Spleen (tissue), 11 donors: Measurements from ENCODE around the gene CKAP2L. TPM values are rescaled to one million over a fixed set of nuclear protein-coding genes. Genes with fewer than 3 reads are reported as not detected.

Source experiments
- DNase-seq: peaks from one replicate; pipeline ENCODE4 v3.0.0-alpha.2; 2020
- H3K27ac ChIP-seq, 8 donors: fragments of 200-600 bp; sonication (generic) in 7 of 8; 1 replicate in 4 of 8; 2 replicates in 4 of 8; pipeline versions ENCODE4 v1.5.0 to v1.8.0; 2016 to 2021; ENCODE audit warnings: inconsistent platforms in 4 of 8, mild to moderate bottlenecking in 4 of 8, moderate library complexity in 1 of 8
- H3K27me3 ChIP-seq, 7 donors: fragments of 200-600 bp; sonication (generic) in 6 of 7; replicated peaks in 1 of 7; 1 replicate in 4 of 7; 2 replicates in 3 of 7; pipeline versions ENCODE4 v1.5.0 to v1.8.0; 2016 to 2021; ENCODE audit warnings: inconsistent platforms in 3 of 7, mild to moderate bottlenecking in 1 of 7
- H3K36me3 ChIP-seq, 6 donors: fragments of 200-600 bp; sonication (generic) in 5 of 6; 1 replicate in 4 of 6; 2 replicates in 2 of 6; pipeline versions ENCODE4 v1.5.0 to v1.8.0; 2016 to 2021; ENCODE audit warnings: inconsistent platforms in 2 of 6
- H3K4me1 ChIP-seq, 6 donors: fragments of 200-600 bp; sonication (generic) in 5 of 6; 1 replicate in 3 of 6; 2 replicates in 3 of 6; pipeline versions ENCODE4 v1.5.0 to v1.8.0; 2016 to 2021; ENCODE audit warnings: inconsistent platforms in 3 of 6
- H3K4me3 ChIP-seq, 8 donors: fragments of 200-600 bp; sonication (generic) in 7 of 8; 1 replicate in 4 of 8; 2 replicates in 4 of 8; pipeline versions ENCODE4 v1.5.0 to v1.8.0; 2016 to 2021; ENCODE audit warnings: inconsistent platforms in 4 of 8, mild to moderate bottlenecking in 4 of 8, moderate library complexity in 2 of 8
- H3K9me3 ChIP-seq, 8 donors: fragments of 200-600 bp; sonication (generic) in 7 of 8; 1 replicate in 4 of 8; 2 replicates in 4 of 8; pipeline versions ENCODE4 v1.5.0 to v1.8.0; 2016 to 2021; ENCODE audit warnings: inconsistent platforms in 4 of 8
- POLR2A ChIP-seq, 3 donors: fragments of 450-650 bp; IDR thresholded peaks; one replicate each; pipeline ENCODE4 v1.5.1; 2017; ENCODE audit warnings: antibody characterized with exemption in 3 of 3, mild to moderate bottlenecking in 1 of 3
- POLR2AphosphoS5 ChIP-seq, 3 donors: sonication (generic); formaldehyde crosslinking; IDR thresholded peaks; one replicate each; pipeline ENCODE4 v1.5.1; 2017; ENCODE audit warnings: antibody characterized with exemption in 3 of 3
- WGBS, 5 donors: extraction: QIAGEN DNeasy Blood & Tissue Kit in 3 of 5; methylation state at CpG; one replicate each; pipeline versions ENCODE4 v1.1.5 to v1.1.7; 2013 to 2018; 5-methylcytosine and 5-hydroxymethylcytosine counted together
- intact Hi-C: fragments of 100-400 bp; cut with DNase I; formaldehyde crosslinking; loops from one replicate; pipeline ENCODE4 v1.15.0; 2023; ENCODE audit warnings: low total_unique reads
- polyA plus RNA-seq, 3 donors: library from polyadenylated mRNA; stranded (reverse); fragments of 200-250 nt; gene quantifications; one replicate each; pipeline ENCODE4 v1.2.1, GENCODE V29; 2013
- total RNA-seq, 7 donors: library from RNA; depleted of rRNA in 3 of 7; stranded (reverse); fragments of >200 nt in 3 of 7; fragmentation: NEBNext Ultra II Directional in 4 of 7; extraction: Animal tissue kit (Norgen Biotek cat#: 25700) in 4 of 7; gene quantifications; one replicate each; pipeline versions ENCODE4 v1.1.0 to v1.2.1, GENCODE V29; 2016 to 2021
- TF ChIP-seq, protein P1 (sequence below), 11 experiments: fragments of 200-600 bp in 7 of 11; fragments of 450-650 bp in 4 of 11; sonication (generic) in 4 of 11; IDR thresholded peaks in 8 of 11; conservative IDR thresholded peaks in 3 of 11; 1 replicate in 7 of 11; 2 replicates in 4 of 11; pipeline versions ENCODE4 v1.4.0 to v1.8.0; 2016 to 2021; ENCODE audit warnings: antibody characterized with exemption in 11 of 11, inconsistent platforms in 4 of 11, mild to moderate bottlenecking in 1 of 11
- donor health status: healthy with polysubstance abuse.
- donor health status: DM: no; HTN: no; CAD: no; lungs with moderate emphysema.
- donor health status: DM: no; HTN: no; CAD: no.
- donor health status: Bipolar disorder and iron deficiency.
- donor health status: healthy.
- donor health status: DM: no; HTN: no; CAD: no.
- donor health status: DM: yes; HTN: yes; CAD: no.

Gene CKAP2L
- total and polyA plus RNA-seq, 10 donors: 0.20 to 3.5 (median 1.5) TPM

DNA sequence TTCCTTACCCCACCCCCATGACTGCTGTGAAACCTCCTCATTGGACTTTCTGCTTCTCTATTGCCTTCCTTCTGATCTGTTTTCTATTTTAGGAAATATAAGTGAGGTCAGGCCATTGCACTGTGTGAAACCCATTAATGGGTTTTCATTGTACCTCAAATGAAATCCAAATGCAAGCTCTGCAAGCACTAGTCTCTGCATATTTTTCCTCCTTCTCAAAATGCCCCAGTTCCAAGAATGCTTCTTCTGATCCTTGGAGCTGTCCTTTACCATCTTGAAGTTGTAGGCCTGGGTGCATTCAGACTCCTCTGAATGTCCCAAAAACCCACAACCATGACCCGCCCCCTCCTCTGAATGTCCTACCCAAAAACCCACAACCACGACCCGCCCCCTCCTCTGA is 11.7 kb upstream of the CKAP2L start:
- Histone ChIP-seq H3K36me3 (no peaks in the 10 kb centered on the region), H3K27me3 (no peaks in the 10 kb centered on the region), H3K4me1 (peaks cover 0 to 11% (median 0%) of the 10 kb centered on the region in 6 donors), H3K9me3 (no peaks in the 10 kb centered on the region), H3K4me3 (no peak overlapping the region), H3K27ac (no peak overlapping the region)
- intact Hi-C loops: no loop called here
- WGBS, 5 donors: 26 to 45% (median 35%) methylated on average over 2 to 3 of the region's 3 CpGs
- DNase-seq: no peak
- no peak for TF ChIP-seq POLR2A (IDR thresholded peaks at IDR 0.05)
- TF ChIP-seq POLR2AphosphoS5 (IDR thresholded peaks at IDR 0.05): no peak
- TF ChIP-seq, protein P1, sequence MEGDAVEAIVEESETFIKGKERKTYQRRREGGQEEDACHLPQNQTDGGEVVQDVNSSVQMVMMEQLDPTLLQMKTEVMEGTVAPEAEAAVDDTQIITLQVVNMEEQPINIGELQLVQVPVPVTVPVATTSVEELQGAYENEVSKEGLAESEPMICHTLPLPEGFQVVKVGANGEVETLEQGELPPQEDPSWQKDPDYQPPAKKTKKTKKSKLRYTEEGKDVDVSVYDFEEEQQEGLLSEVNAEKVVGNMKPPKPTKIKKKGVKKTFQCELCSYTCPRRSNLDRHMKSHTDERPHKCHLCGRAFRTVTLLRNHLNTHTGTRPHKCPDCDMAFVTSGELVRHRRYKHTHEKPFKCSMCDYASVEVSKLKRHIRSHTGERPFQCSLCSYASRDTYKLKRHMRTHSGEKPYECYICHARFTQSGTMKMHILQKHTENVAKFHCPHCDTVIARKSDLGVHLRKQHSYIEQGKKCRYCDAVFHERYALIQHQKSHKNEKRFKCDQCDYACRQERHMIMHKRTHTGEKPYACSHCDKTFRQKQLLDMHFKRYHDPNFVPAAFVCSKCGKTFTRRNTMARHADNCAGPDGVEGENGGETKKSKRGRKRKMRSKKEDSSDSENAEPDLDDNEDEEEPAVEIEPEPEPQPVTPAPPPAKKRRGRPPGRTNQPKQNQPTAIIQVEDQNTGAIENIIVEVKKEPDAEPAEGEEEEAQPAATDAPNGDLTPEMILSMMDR (IDR thresholded peaks at IDR 0.05 in 8 of 11, conservative IDR thresholded peaks at IDR 0.05 in 3 of 11): no peak

DNA sequence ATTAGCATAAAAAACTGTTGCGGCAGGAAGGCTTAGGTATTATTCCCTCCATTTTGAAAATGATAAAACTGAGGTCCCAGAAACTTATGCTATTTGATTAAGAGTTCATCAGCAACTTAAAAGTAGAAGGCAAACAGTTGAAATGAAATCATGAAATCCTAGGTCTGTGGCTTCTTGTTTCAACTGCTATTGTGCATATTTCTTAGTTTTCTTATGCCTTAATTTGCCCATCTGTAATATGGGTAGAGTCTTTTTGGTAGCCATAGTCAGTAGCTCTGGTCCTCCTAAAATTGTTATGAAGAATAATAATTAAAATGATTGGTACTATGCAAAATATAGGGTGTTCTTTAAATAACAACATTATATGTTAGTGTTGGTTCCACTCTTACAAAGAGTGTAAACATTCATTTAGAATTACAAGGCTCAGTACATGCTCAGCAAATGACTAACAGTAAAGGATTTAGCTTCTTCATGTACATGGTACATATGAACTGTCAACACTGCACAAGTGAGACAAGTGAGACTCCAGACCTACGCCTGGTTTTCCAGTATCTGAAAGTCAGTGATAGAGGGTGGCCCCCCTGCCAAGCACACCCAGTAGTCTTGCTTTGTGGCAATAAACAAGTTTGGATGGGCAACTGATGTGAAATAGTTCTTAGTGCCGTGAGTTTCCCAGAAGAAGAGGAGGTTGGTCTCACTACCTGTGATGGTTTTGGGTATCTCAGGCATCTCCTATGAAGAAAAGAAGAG is 10.3 kb upstream of the CKAP2L start:
- intact Hi-C loops: no loop called here
- H3K9me3 ChIP-seq: no peaks in the 10 kb centered on the region
- DNase-seq: no peak
- H3K36me3 ChIP-seq: no peaks in the 10 kb centered on the region
- H3K27ac ChIP-seq: no peak overlapping the region
- peaks cover 0 to 9% (median 0%) of the 10 kb centered on the region in 6 donors for H3K4me1 ChIP-seq
- H3K27me3 ChIP-seq: no peaks in the 10 kb centered on the region
- no peak for TF ChIP-seq POLR2AphosphoS5 (IDR thresholded peaks at IDR 0.05)
- TF ChIP-seq, protein P1 (IDR thresholded peaks at IDR 0.05 in 8 of 11, conservative IDR thresholded peaks at IDR 0.05 in 3 of 11): no peak
- no peak for TF ChIP-seq POLR2A (IDR thresholded peaks at IDR 0.05)
- H3K4me3 ChIP-seq: no peak overlapping the region
- 92 to 99% (median 97%) methylated on average over 3 of the region's 3 CpGs for WGBS, 5 donors

DNA sequence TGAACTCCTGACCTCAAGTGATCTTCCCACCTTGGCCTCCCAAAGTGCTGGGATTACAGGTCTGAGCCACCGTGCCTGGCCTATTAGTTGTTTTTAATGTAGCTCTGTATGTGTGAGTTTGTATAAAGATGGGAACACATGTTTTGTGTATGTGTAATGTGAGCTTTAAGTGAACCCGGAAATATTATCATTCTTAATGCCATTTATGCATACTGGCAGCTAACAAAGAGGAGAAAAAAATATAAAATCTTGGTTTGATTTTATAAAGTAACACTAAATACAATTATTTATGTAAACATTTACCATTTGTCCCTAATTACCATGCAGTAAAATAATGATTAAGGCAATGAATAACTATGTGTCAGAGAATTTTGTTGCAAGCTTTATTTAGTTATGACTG is 9.1 kb upstream of the CKAP2L start:
- Histone ChIP-seq H3K36me3 (no peaks in the 10 kb centered on the region), H3K9me3 (no peaks in the 10 kb centered on the region), H3K27me3 (no peaks in the 10 kb centered on the region), H3K4me1 (peaks cover 0 to 13% (median under 1%) of the 10 kb centered on the region in 6 donors), H3K27ac (no peak overlapping the region), H3K4me3 (no peak overlapping the region)
- 79 to 92% (median 89%) methylated on average over 2 of the region's 2 CpGs for WGBS, 5 donors
- no peak for DNase-seq
- intact Hi-C loops: no loop called here
- TF ChIP-seq, protein P1 (IDR thresholded peaks at IDR 0.05 in 8 of 11, conservative IDR thresholded peaks at IDR 0.05 in 3 of 11): no peak
- TF ChIP-seq POLR2A (IDR thresholded peaks at IDR 0.05): no peak
- TF ChIP-seq POLR2AphosphoS5 (IDR thresholded peaks at IDR 0.05): no peak

DNA sequence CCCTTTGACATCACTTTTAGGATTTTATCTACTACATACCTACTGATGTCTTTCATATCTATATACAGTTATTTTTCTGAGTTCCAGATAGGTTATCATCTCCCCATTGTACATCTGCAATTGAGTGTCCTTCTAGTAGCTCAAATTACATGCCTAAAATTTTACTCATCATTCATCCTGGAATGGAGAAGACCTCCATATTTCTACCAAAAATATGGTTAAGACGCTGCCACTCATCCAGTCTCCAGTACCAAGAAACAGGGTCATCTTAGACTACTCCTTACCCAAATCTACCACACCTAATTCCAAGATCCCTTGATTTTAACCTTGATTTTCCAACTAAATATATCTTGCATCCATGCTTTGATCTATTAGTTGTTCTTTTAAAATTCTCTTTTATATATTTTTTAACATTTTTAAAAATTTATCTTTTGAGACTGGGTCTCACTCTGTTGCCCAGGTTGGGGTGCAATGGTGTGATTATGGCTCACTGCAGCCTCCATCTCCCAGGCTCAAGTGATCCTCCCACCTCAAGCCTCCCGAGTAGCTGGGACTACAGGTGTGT is 8.6 kb upstream of the CKAP2L start:
- DNase-seq: no peak
- Histone ChIP-seq H3K4me1 (peaks cover 0 to 18% (median 5%) of the 10 kb centered on the region in 6 donors), H3K27ac (no peak overlapping the region), H3K27me3 (no peaks in the 10 kb centered on the region), H3K36me3 (no peaks in the 10 kb centered on the region), H3K9me3 (no peaks in the 10 kb centered on the region), H3K4me3 (no peak overlapping the region)
- TF ChIP-seq POLR2AphosphoS5 (IDR thresholded peaks at IDR 0.05): no peak
- no peak for TF ChIP-seq POLR2A (IDR thresholded peaks at IDR 0.05)
- TF ChIP-seq, protein P1 (IDR thresholded peaks at IDR 0.05 in 8 of 11, conservative IDR thresholded peaks at IDR 0.05 in 3 of 11): no peak
- 41 to 73% (median 62%) methylated on average over 2 of the region's 2 CpGs for WGBS, 5 donors
- intact Hi-C loops: no loop called here
